ENCODE results near the gene DCLK1.
"Not testable (repeated sequence)": the region's sequence is repeated elsewhere in the genome, so short reads cannot be mapped to it uniquely, and the experiment has no call there.

DCLK1 gene

DNA sequence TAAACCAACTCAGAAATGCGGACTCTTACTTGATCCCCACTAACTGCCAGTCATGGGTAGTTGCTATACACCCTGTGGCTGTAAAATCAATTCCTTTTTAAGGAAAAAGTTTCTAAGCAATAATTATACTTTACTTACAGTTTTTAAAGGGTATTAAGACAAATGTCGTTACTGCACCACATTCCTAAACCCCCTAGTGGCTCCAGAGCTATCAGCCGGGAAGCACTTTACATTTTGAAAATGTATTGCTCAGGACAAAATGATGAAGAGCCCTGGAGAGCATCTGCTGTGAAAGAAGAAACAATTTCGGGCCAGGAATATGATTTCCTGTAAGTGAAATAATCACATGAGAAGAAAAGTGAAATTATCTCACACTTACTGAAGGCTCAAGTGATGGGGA lies 36.7 kb downstream of the DCLK1 start:
- no peak for DNase-seq (ENCODE audit: low read depth, low spot score)
- H3K4me3 ChIP-seq (ENCODE audit: low read length): no peak overlapping the region

DNA sequence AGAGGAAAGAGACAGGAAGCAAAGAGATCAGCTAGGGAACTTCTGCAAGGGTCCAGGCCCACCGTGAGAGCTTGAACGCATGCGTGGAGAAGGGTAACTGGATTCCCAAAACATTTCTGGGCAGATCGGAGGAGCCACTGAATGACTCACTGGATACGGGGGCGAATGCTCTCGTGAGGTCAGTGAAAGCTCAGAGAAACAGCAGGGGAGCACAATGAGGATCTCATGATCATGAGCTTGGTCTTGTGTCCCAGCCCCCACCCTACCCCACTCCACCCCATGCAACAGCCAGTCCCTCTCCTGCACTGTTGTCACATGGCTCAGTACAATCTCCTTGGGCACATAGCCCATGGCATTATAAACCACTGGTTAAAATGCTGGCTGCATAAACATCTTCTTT lies 40.6 kb downstream of the DCLK1 start:
- H3K4me3 ChIP-seq (ENCODE audit: low read length): no peak overlapping the region
- no peak for DNase-seq (ENCODE audit: low read depth, low spot score)

DNA sequence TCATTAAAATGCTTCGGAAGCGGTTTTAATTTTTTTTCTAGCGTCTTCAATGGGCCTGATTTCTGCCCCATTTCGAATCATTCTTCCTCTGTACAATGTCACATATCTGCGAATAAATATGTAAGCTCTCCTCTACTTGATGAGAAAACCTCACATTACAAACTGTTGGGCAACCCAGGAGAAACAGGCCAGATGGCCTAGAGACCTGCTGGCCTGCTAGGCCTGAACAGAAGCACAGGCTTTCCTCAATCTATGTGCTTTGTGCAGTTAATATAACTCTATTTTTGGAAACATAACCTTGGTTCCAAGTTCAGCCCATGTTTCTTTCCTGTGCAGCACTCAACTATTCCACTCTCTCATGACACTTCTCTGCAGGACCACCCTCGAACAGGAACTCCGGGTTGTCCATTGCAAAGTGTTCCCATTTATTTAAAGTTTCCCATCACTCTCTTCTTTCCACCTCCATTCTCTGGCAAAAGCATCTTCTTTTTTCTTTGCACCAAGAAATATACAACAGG lies 42.0 kb downstream of the DCLK1 start:
- DNase-seq (ENCODE audit: low read depth, low spot score): no peak
- no peak overlapping the region for H3K4me3 ChIP-seq (ENCODE audit: low read length)

DNA sequence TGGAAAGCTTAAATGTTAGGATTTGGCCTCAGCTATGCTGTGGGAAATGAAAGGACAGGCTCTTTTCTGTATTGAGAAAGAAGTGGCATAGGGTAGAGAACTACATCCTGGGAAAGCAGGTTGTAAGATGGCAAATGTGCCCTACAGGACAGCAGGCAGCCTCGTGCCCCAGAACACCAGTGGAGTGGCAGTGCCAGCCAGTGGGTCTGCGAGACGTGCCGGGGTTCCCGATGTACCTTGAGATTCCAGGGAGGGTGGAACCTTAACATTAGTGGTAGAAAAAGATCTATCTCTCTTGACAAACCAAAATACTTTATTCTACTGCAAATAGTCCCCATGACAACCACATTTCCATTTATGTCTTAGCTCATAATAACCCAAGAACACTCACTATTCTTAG lies 42.7 kb downstream of the DCLK1 start:
- DNase-seq (ENCODE audit: low read depth, low spot score): no peak
- no peak overlapping the region for H3K4me3 ChIP-seq (ENCODE audit: low read length)

DNA sequence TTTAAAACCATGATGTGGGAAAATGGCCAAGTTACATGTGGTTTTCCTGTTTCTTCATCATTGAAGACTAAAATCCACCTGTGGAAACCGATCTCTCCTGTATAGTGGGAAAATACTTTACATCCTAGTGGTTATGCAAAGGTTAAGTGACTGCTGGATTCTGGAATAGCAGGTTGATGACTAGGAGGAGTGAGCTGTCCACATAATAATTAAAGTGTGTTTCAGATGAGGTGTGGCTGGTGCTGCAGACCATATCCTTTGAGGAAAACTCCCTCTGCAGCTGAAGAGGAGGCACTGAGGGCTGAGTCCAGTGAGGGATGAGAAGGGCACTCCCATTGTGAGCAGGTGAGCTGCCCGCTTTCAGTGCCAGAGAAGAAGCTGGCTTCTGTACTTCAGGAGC lies 43.2 kb downstream of the DCLK1 start:
- H3K4me3 ChIP-seq (ENCODE audit: low read length): no peak overlapping the region
- DNase-seq (ENCODE audit: low read depth, low spot score): no peak

DNA sequence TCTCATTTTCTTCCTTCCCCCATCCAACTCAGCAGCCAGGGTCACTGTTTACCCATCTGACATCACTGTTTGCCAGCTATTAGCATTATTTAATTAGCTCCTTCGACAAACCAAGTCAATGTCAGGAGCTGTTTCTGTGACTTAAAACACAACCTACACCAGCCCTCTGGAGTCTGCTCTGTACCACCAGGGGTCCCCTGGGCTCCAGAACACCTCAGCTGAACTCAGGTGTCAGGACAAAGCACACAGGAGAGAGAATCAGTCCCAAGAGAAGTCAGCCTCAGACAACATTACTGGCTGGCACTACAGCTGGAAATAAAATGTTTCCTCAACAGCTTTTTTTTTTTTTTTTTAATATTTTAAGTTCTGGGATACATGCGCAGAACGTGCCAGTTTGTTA lies 45.1 kb downstream of the DCLK1 start:
- no peak overlapping the region for H3K4me3 ChIP-seq (ENCODE audit: low read length)
- DNase-seq (ENCODE audit: low read depth, low spot score): no peak

DNA sequence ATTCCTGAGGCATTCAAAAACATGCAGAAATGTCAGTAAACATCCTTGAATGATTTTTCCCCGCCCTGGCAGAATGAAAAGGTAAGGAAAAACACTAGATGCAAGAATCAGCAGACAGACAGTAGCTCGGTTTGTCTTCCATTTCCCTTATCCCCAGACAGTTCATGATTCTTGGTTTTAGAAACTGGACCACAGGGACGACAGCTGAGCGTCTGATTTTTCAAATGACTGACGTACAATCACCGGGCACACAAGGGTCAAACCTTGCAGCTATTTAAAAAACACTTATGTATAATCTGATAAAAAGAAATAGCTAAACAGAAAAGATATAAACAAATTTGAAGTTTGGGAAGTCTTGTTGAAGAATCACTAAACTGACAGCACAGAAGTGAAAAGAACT lies 47.1 kb downstream of the DCLK1 start:
- no peak for DNase-seq (ENCODE audit: low read depth, low spot score)
- no peak overlapping the region for H3K4me3 ChIP-seq (ENCODE audit: low read length)

DNA sequence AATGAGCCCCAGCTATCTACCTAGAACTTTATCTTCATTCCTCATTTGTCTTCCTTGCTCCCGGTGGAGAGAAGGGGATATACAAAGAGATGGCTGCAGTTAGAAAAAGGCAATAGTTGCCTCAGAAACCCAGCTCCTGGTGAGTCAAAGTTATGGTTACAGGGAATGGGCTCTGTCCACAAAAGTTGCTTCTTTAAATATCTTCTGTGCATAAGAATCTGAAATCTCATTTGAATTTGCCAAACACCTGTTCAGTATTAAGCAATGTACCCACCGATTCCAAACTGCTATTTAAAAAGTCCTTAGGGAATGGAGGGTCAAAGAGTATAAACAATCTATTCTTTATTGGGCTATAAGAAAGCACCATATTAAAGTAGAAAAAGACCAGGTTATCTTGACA lies 48.4 kb downstream of the DCLK1 start:
- DNase-seq (ENCODE audit: low read depth, low spot score): no peak
- no peak overlapping the region for H3K4me3 ChIP-seq (ENCODE audit: low read length)

DNA sequence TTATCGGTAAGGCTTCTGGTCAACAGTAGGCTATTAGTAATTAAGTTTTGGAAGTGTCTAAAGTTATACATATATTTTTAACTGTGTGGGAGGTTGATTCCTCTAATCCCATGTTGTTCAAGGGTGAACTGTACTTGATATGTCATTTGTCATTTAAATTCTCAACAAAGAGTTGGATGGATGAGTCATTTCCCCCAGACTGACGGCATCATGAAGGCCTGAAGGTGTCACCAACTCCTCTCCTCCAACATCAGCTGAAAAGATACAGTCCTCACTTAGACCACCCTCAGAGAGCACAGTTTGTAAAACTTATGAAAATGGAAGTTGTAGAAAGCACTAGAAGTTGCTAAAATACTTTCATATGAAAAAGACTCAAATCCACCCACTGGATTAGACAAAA lies 48.8 kb downstream of the DCLK1 start:
- no peak for DNase-seq (ENCODE audit: low read depth, low spot score)
- H3K4me3 ChIP-seq (ENCODE audit: low read length): no peak overlapping the region

DNA sequence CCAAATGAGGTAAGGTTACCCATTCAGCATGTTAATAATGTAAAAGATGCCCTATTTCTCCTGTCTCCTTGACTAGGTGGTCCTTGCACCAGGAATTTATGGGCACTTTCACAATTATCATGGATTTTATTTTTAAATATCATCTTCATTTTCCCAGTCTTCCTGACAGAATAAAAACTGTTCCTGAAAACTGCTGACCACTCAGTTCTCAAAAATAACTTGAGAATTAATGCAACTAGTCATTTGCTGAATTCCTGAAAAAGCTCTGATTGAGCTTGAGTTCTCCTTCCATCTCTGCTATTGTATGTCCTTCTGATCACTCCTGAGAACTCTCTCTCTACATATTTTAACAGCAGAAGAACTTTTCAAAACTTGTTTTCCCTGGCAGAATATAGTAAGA lies 55.0 kb downstream of the DCLK1 start:
- H3K4me3 ChIP-seq (ENCODE audit: low read length): no peak overlapping the region
- DNase-seq (ENCODE audit: low read depth, low spot score): no peak

DNA sequence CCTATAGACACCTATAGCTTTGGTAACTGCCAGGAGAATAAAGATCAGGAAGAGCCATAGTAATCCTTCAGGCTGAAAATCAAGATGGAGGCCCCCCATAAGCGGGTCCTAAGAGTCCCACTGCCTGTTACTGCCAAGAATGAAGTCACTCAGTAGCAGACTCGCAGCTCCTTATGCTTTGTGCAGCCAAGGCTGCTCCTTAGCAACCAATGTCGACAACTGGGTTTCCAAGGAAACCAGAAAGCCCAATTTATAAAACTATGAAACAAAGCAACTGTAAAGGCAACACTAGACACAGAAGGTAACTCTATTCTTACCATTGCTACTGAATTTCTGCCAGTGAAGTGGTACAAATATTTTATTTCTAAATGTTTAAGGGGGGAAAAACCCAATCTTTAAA lies 56.5 kb downstream of the DCLK1 start:
- no peak for DNase-seq (ENCODE audit: low read depth, low spot score)
- no peak overlapping the region for H3K4me3 ChIP-seq (ENCODE audit: low read length)

DNA sequence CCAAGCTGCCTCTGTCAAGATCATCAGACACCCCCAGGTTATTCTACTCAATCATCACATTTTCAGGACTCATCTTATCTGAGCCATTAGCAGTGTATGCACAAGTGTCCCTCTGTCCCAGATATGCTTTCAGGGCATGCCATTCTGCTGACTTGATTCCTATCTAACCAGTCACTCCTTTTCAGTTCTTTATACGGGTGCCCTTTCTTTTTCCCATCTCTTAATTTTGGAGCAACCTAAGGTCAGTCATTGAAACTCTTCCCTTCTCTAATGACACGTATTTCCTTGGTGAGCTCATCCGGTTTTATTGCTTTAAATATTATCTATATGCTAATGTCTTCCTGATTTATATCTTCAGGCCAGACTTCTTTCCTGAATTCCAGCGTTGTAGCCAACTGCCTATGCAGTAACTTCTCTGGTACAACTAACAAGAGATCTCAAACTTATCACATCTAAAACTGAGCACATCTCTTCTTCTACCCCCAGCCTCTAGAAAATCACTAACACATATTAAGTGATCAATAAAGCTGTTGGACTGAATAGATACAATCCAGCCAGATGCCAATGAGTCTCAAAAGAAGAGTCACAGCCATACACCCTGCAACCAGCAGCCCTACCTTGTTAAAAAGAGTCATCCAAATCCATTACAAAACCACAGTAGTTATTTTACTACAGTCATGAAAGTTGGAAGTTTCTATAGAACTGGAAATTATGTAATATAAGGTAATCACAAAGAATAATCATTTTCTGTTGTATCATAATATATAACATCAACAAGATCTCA lies 58.8 kb downstream of the DCLK1 start:
- no peak for DNase-seq (ENCODE audit: low read depth, low spot score)
- H3K4me3 ChIP-seq (ENCODE audit: low read length): no peak overlapping the region

DNA sequence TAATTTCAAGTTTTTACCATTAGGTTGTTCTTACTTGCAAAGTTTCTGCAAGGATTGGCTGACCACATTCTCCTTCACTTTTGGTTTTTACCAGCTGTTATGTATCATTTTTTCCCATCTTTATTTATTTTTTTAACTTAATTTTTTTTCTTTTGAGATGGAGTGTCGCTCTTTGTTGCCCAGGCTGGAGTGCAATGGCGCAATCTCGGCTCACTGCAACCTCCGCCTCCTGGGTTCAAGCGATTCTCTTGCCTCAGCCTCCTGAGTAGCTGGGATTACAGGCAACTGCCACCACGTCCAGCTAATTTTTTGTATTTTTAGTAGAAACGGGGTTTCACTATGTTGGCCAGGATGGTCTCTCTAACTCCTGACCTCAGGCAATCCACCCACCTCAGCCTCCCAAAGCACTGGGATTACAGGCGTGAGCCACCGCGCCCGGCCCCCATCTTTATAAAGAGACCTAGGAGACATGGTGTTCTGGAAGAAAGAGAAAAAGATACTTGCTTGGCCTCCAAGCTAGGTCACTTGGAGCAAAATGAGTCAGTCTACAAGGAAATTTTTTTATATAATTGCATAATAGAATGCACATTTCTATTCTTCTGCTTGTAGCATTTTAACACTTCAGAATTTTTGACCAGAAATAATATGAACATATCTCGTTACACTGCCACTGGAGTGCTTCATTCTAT lies 60.5 kb downstream of the DCLK1 start:
- DNase-seq (ENCODE audit: low read depth, low spot score); H3K4me3 ChIP-seq (ENCODE audit: low read length): not testable (repeated sequence)

DNA sequence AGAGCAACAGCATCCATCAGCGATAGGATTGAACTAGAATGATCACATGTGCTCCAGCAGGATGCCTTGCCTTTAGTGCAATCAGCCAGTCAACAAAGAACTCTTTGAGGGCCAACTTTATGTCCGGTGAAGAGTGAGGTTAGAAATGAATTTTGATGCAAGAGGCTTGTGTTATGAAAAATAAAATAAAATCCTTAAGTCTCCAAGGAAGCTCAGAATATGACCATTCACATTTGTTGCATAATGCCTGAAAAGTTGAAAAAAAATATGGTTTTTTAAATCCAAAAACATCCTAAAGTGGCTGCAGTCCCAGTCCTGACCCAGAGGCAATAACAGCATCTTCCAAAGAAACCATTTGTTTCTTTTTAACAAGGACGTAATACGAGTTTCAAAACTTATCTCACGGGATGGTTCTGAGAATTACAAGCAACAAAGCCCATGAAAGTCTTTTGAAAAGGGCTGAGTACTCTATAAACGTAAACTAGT lies 61.3 kb downstream of the DCLK1 start:
- H3K4me3 ChIP-seq (ENCODE audit: low read length): no peak overlapping the region
- no peak for DNase-seq (ENCODE audit: low read depth, low spot score)

DNA sequence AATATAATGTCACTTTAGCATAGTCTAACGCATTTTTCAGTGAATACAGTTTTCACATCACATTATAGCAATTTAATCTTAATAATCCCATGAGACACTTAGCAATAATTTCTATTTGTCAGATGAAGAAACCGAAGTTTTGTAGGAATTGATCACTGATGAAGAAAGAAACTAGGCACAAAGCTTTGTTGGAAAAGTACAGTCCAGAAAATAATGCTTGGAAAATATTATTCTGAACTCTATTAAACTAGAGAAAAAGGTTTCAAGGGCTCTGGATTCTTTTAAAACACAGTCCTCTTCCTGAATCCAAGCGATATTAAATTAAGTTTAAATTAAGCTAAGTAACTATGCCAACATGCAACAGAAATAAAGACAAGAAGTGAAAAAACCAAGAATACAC lies 62.2 kb downstream of the DCLK1 start:
- H3K4me3 ChIP-seq (ENCODE audit: low read length): no peak overlapping the region
- DNase-seq (ENCODE audit: low read depth, low spot score): no peak

DNA sequence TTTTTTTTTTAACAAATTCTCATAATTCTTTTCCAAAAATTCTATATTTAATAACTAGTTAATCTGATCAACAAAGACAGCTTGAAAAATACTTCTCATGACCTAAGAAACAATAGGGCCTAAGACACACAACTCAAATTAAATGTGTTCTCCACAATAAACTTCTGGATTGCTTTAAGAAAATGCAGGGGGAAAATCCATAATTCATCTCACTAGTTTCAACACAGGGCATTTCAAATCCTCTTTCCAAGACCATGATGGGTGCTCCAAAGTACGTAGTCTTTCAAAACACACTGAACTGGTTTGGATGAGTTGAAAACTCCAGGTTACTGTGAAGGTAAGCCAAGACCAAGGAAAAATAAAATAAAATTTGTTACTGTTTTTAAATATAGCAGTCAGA lies 62.6 kb downstream of the DCLK1 start:
- no peak overlapping the region for H3K4me3 ChIP-seq (ENCODE audit: low read length)
- no peak for DNase-seq (ENCODE audit: low read depth, low spot score)

DNA sequence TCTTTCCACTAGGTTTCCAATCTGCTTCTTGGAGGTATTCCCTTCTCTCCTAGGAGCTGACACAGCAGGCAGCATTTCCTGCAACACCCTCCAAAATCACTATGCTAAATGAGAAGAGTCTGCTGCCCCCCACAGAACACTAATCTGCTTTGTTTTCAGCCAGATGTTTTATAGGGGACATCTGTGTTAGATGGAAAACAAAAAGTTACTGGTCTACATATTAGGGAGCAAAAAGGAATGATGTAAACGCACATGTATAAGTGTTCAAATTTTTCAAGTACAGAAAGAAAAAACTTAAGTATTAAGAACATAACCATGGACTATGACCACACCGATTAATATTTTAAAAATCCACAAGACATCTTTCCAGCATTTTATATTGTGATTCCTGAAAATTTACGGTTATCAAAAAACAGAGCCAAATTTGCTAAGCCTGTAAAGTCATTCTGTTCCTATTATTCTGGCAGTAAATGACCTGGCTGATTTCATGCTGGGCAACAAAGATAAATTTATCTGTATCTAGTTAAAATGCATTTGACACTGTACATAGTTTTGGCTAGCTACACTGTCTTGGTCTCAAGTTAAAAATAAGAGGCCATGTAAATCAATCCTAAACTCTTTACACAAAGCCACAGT lies 63.3 kb downstream of the DCLK1 start:
- no peak overlapping the region for H3K4me3 ChIP-seq (ENCODE audit: low read length)
- no peak for DNase-seq (ENCODE audit: low read depth, low spot score)

DNA sequence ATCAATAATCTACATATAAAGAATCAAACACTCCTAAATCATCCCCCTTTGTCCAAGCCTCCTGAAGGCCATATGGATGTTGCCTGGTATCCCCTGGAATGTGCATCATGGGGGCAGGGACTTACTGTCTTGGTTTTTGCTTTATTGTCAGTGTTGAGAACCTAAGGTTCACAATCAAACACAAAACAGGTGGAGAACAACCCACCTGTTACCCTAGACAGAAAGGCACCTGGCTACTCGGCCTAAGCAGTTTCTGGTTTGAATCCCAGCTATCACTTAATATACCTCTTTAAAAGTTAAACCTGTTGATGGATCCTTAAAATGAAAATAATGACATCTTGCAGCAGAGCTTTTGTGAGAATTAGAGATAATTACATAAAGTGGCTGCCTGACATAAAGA lies 68.9 kb downstream of the DCLK1 start:
- no peak for DNase-seq (ENCODE audit: low read depth, low spot score)
- no peak overlapping the region for H3K4me3 ChIP-seq (ENCODE audit: low read length)

DNA sequence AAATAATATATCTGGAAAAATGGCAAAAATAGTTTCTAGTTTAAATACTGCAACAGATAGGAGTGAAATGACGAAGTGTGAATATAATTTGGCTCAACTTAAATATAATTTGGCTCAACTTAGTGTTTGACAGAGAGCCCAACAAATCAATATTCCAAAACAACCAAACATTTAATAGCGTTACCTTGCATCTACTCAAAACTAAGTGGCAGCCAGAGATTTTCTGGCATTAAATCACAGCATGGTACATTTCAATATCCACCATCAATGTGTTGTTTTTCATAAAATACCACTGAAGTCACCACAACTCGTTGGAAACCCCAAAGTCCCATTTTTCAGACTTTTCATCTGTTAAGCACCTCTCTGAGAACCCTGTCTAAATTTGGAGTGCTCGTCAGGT lies 69.6 kb downstream of the DCLK1 start:
- no peak for DNase-seq (ENCODE audit: low read depth, low spot score)
- H3K4me3 ChIP-seq (ENCODE audit: low read length): no peak overlapping the region

DNA sequence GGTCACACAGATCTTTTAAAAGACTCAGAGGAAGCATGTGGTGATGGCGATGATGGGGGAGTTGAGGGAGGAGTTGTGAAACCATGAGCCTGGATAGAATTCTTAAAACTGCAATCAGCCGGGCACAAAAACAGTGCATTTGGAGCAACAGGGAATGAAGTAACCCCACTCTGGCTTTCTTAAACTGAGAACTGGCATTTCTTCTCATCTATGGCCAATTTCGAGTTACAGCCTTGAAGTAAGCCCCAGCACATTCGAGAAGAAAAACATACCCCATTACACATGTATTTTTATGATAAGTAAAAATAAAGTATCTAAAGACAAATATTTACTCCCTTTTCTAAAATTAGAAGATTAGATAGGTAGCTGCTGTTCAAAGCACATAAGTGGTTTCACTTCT lies 70.1 kb downstream of the DCLK1 start:
- no peak overlapping the region for H3K4me3 ChIP-seq (ENCODE audit: low read length)
- DNase-seq (ENCODE audit: low read depth, low spot score): no peak

Measured in Jurkat, Clone E6-1 (cell line).